OCI-LY7 (cell line): ENCODE data around the gene CCDC146. TPM values are rescaled to one million over a fixed set of nuclear protein-coding genes. Genes with fewer than 3 reads are reported as not detected.
A peak's percentile ranks its signal among the peaks of the same experiment; 100 is the strongest.
"Not testable (repeated sequence)": the region's sequence is repeated elsewhere in the genome, so short reads cannot be mapped to it uniquely, and the experiment has no call there.

ENCODE experiments used
- BruUV-seq: library from RNA; stranded (reverse); fragments of 400-500 nt; replicated peaks from 2 replicates; lab custom pipeline; 2021; lab: Mats Ljungman, UMichigan
- CTCF ChIA-PET: fragments of 300-600 bp; sonication (Branson Sonifier 250); formaldehyde crosslinking; loops from one replicate; lab custom pipeline; 2022; ENCODE audit warnings: antibody characterized with exemption; ENCODE audit not compliant: unreplicated experiment; lab: Charles Lee
- POLR2A ChIA-PET: fragments of 300-600 bp; sonication (Branson Sonifier 250); formaldehyde crosslinking; loops from one replicate; lab custom pipeline; 2022; ENCODE audit warnings: antibody characterized with exemption; lab: Charles Lee
- DNase-seq: peaks from one replicate; pipeline ENCODE4 v3.0.0-alpha.2; 2015; ENCODE audit warnings: low spot score
- H2AFZ ChIP-seq: fragments of 200-600 bp; sonication (generic), shearing (Covaris generic); 2 replicates; pipeline ENCODE4 v1.6.1; 2014; ENCODE audit warnings: mild to moderate bottlenecking, antibody characterized with exemption, low read length, moderate library complexity
- H3K27ac ChIP-seq: fragments of 200-600 bp; sonication (generic); 2 replicates; pipeline ENCODE4 v1.5.1; 2014; ENCODE audit warnings: mixed run types, low read depth, mild to moderate bottlenecking, moderate library complexity, low read length, inconsistent platforms; ENCODE audit not compliant: poor library complexity, severe bottlenecking
- H3K36me3 ChIP-seq: fragments of 200-600 bp; sonication (generic); 2 replicates; pipeline ENCODE4 v1.6.1; 2014; ENCODE audit warnings: mild to moderate bottlenecking, antibody characterized with exemption, low read length, moderate library complexity, mixed read lengths; ENCODE audit not compliant: insufficient read depth
- H3K4me1 ChIP-seq: fragments of 200-600 bp; sonication (generic); 2 replicates; pipeline ENCODE4 v1.5.1; 2014; ENCODE audit warnings: mild to moderate bottlenecking, low read length; ENCODE audit not compliant: insufficient read depth, poor library complexity, severe bottlenecking
- H3K4me2 ChIP-seq: fragments of 200-600 bp; sonication (generic); 2 replicates; pipeline ENCODE4 v1.6.1; 2014; ENCODE audit warnings: mild to moderate bottlenecking, low read length
- H3K4me3 ChIP-seq: fragments of 200-600 bp; sonication (generic); 2 replicates; pipeline ENCODE4 v1.5.1; 2014; ENCODE audit warnings: mild to moderate bottlenecking, low read depth, low read length; ENCODE audit not compliant: poor library complexity, severe bottlenecking
- H3K79me2 ChIP-seq: fragments of 200-600 bp; sonication (generic); 2 replicates; pipeline ENCODE4 v1.6.1; 2016; ENCODE audit warnings: low read depth, mild to moderate bottlenecking, low read length, moderate library complexity, mixed read lengths; ENCODE audit not compliant: insufficient read depth
- H3K9me2 ChIP-seq: fragments of 200-600 bp; sonication (generic); 2 replicates; pipeline ENCODE4 v1.6.1; 2016; ENCODE audit warnings: mild to moderate bottlenecking, low read length, mixed read lengths; ENCODE audit not compliant: insufficient read depth
- H3K9me3 ChIP-seq: fragments of 200-600 bp; sonication (generic); 2 replicates; pipeline ENCODE4 v1.6.1; 2014; ENCODE audit warnings: mild to moderate bottlenecking, mixed run types, low read length, mixed read lengths
- H4K20me1 ChIP-seq: fragments of 200-600 bp; sonication (generic); 2 replicates; pipeline ENCODE4 v1.6.1; 2014; ENCODE audit warnings: mild to moderate bottlenecking, antibody characterized with exemption, low read length, moderate library complexity, mixed read lengths; ENCODE audit not compliant: insufficient read depth
- CTCF ChIP-seq: fragments of 200-600 bp; sonication (generic); conservative IDR thresholded peaks from 2 replicates; pipeline ENCODE4 v1.5.1; 2014; ENCODE audit warnings: mild to moderate bottlenecking, antibody characterized with exemption, low read length, moderate library complexity, mixed read lengths
- EZH2phosphoT487 ChIP-seq: fragments of 200-600 bp; sonication (generic); IDR thresholded peaks from 2 replicates; pipeline ENCODE4 v1.6.1; 2018; ENCODE audit warnings: low read depth, borderline replicate concordance, mild to moderate bottlenecking, mixed run types, antibody characterized with exemption, low read length, moderate library complexity, mixed read lengths
- intact Hi-C: fragments of 100-400 bp; cut with micrococcal nuclease; formaldehyde crosslinking; loops from one replicate; pipeline ENCODE4 v1.10.0; 2022; ENCODE audit not compliant: unreplicated experiment
- total RNA-seq, 2 experiments: library from RNA; depleted of rRNA in 1 of 2; stranded (reverse); fragments of >200 nt in 1 of 2; shearing (Covaris generic) in 1 of 2; gene quantifications; 2 replicates each; pipeline ENCODE4 v1.2.3, GENCODE V29; 2014 to 2022

Gene CCDC146
- total RNA-seq, 2 experiments from 2014 or later = 3.0 to 3.2 TPM

- Histone ChIP-seq H3K9me2 (no peaks in the 10 kb centered on the region), H3K27ac (no peak overlapping the region), H3K79me2 (no peaks in the 10 kb centered on the region), H2AFZ (no peak overlapping the region), H3K4me2 (no peak overlapping the region), H4K20me1 (no peaks in the 10 kb centered on the region), H3K9me3 (no peaks in the 10 kb centered on the region), H3K36me3 (no peaks in the 10 kb centered on the region), H3K4me1 (no peaks in the 10 kb centered on the region), H3K4me3 (no peak overlapping the region)
- TF ChIP-seq EZH2phosphoT487 = no peak
- no peak for TF ChIP-seq CTCF
- CTCF ChIA-PET = no interaction called here
- POLR2A ChIA-PET = interaction anchor here (0.7 to 1.3 kb wide), 2 partner anchors 17 to 579 kb away, joined by 3 to 4 read pairs; no protein-coding TSS in a partner anchor
- no TSS peak for BruUV-seq
- no peak for DNase-seq
- intact Hi-C loops = no loop called here
These were observed 95.2 kb downstream of the CCDC146 start for GRCh38 chr7:77217474-77218185.

- not testable (repeated sequence) for H3K4me2 ChIP-seq, H2AFZ ChIP-seq, BruUV-seq
These were observed 97.4 kb downstream of the CCDC146 start for GRCh38 chr7:77219701-77220331.

GRCh38 chr7:77222065-77222464 lies 99.7 kb downstream of the CCDC146 start:
- no peak for TF ChIP-seq EZH2phosphoT487
- no peak for TF ChIP-seq CTCF
- Histone ChIP-seq H3K9me2 (no peaks in the 10 kb centered on the region), H3K79me2 (no peaks in the 10 kb centered on the region), H3K36me3 (no peaks in the 10 kb centered on the region), H3K4me3 (no peak overlapping the region), H2AFZ (no peak overlapping the region), H3K4me1 (no peaks in the 10 kb centered on the region), H3K27ac (no peak overlapping the region), H4K20me1 (no peaks in the 10 kb centered on the region), H3K9me3 (no peaks in the 10 kb centered on the region), H3K4me2 (no peak overlapping the region)
- ChIA-PET CTCF (no interaction called here), POLR2A (no interaction called here)
- BruUV-seq = no TSS peak
- intact Hi-C loops = no loop called here
- DNase-seq = no peak

More at GRCh38 chr7:77219701-77220331, 97.4 kb downstream of the CCDC146 start:
- H3K27ac ChIP-seq, H3K9me2 ChIP-seq, H3K4me1 ChIP-seq, CTCF ChIA-PET, H3K4me3 ChIP-seq, H3K79me2 ChIP-seq, H4K20me1 ChIP-seq, intact Hi-C loops, H3K9me3 ChIP-seq, POLR2A ChIA-PET, H3K36me3 ChIP-seq: not testable (repeated sequence)
- DNase-seq = peak; percentile 11
